Measurements from ENCODE around the gene PLAGL2.

PLAGL2 gene

GRCh38 chr20:32144898-32145662 lies 62.5 kb downstream of the PLAGL2 start:
- TF ChIP-seq, protein P1, sequence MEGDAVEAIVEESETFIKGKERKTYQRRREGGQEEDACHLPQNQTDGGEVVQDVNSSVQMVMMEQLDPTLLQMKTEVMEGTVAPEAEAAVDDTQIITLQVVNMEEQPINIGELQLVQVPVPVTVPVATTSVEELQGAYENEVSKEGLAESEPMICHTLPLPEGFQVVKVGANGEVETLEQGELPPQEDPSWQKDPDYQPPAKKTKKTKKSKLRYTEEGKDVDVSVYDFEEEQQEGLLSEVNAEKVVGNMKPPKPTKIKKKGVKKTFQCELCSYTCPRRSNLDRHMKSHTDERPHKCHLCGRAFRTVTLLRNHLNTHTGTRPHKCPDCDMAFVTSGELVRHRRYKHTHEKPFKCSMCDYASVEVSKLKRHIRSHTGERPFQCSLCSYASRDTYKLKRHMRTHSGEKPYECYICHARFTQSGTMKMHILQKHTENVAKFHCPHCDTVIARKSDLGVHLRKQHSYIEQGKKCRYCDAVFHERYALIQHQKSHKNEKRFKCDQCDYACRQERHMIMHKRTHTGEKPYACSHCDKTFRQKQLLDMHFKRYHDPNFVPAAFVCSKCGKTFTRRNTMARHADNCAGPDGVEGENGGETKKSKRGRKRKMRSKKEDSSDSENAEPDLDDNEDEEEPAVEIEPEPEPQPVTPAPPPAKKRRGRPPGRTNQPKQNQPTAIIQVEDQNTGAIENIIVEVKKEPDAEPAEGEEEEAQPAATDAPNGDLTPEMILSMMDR (IDR thresholded peaks at IDR 0.05): no peak
- no peak overlapping the region for H3K27ac ChIP-seq
- no peak for DNase-seq (ENCODE audit: low spot score)
- no peak overlapping the region for H3K4me3 ChIP-seq

- no peak overlapping the region for H3K4me3 ChIP-seq
- DNase-seq (ENCODE audit: low spot score): no peak
- TF ChIP-seq, protein P1 (IDR thresholded peaks at IDR 0.05): no peak
Measured at GRCh38 chr20:32142991-32143390, 64.6 kb downstream of the PLAGL2 start.

More at GRCh38 chr20:32142991-32143390, 64.6 kb downstream of the PLAGL2 start:
- no peak overlapping the region for H3K27ac ChIP-seq

All from coronary artery (tissue), 2 donors.